ACC112 (cell line): ENCODE results near the gene TUBB2B.
"Not testable (repeated sequence)": the region's sequence is repeated elsewhere in the genome, so short reads cannot be mapped to it uniquely, and the experiment has no call there.

ENCODE experiments used
- H2AFZ ChIP-seq: fragments of 200-600 bp; sonication (generic); one replicate; pipeline ENCODE4 v1.6.0; 2017; ENCODE audit warnings: antibody characterized with exemption, low read length; ENCODE audit not compliant: unreplicated experiment
- H3K27ac ChIP-seq: fragments of 200-600 bp; sonication (generic); 2 replicates; pipeline ENCODE4 v1.5.1; 2014; ENCODE audit warnings: low read depth, mild to moderate bottlenecking, antibody characterized with exemption, low read length, moderate library complexity
- H3K27me3 ChIP-seq: fragments of 200-600 bp; sonication (generic); 2 replicates; pipeline ENCODE4 v1.6.1; 2014; ENCODE audit warnings: mild to moderate bottlenecking, antibody characterized with exemption, low read length, moderate library complexity, mixed read lengths; ENCODE audit not compliant: insufficient read depth
- H3K36me3 ChIP-seq: fragments of 200-600 bp; sonication (generic); 2 replicates; pipeline ENCODE4 v1.6.1; 2016; ENCODE audit warnings: mild to moderate bottlenecking, antibody characterized with exemption, low read length, moderate library complexity, mixed read lengths; ENCODE audit not compliant: insufficient read depth
- H3K4me1 ChIP-seq: fragments of 200-600 bp; sonication (generic); one replicate; pipeline ENCODE4 v1.6.1; 2016; ENCODE audit warnings: low read length, mixed read lengths; ENCODE audit not compliant: insufficient read depth, unreplicated experiment, control insufficient read depth
- H3K4me3 ChIP-seq: fragments of 200-600 bp; sonication (generic); 2 replicates; pipeline ENCODE4 v1.5.1; 2014; ENCODE audit warnings: mild to moderate bottlenecking, low read depth, low read length
- H3K79me2 ChIP-seq: fragments of 200-600 bp; sonication (generic); one replicate; pipeline ENCODE4 v1.6.0; 2016; ENCODE audit warnings: low read length; ENCODE audit not compliant: control insufficient read depth, unreplicated experiment, insufficient read depth

TUBB2B gene

GRCh38 chr6:3188262-3188661, 39.2 kb downstream of the TUBB2B start:
- Histone ChIP-seq H2AFZ (no peak overlapping the region), H3K27me3 (peaks cover 12% of the 10 kb centered on the region), H3K36me3 (no peaks in the 10 kb centered on the region), H3K4me1 (no peaks in the 10 kb centered on the region), H3K27ac (no peak overlapping the region), H3K4me3 (no peak overlapping the region), H3K79me2 (no peaks in the 10 kb centered on the region)

DNA sequence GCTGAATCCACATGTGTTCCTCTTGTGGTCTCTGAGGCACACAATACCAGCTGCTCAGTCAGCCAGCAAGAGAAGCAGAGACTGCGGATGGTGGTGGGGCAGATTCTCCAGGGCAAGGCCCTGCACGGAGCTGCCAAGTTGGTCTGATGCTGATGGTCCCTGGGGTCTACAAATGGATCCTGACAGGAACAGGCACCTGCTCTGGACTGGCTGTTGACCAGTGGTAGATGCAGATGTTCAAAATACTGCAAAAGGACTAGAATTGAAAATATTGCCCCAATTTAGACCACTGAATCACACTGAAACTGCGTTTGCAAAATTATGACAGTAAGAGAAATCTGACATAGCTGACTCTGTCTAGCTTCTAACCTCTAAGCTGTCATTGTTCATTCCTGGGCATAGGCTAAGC, 40.5 kb downstream of the TUBB2B start:
- no peak overlapping the region for H3K4me3 ChIP-seq
- H3K27me3 ChIP-seq = peaks cover 12% of the 10 kb centered on the region
- H3K27ac ChIP-seq = no peak overlapping the region
- H3K36me3 ChIP-seq = no peaks in the 10 kb centered on the region
- no peaks in the 10 kb centered on the region for H3K79me2 ChIP-seq
- no peak overlapping the region for H2AFZ ChIP-seq
- no peaks in the 10 kb centered on the region for H3K4me1 ChIP-seq

DNA sequence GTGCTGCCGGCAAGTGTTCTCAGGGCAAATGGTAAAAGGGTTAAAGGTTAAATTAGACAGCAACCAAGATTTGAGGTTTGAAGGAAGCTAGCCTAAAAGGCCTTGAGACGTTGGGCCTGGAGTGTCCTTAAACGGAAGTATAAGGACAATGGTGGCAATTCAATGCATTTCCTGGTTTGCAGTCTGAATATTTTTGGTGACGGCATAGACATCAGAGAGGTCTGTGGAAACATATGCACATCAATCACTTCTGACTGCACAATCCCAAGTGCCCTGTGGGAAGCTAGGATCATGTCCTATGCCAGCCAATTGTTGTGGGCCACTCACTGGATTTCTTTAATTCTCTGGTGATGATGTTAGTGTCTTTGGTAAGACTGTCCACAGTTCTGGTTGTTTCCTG, 44.4 kb downstream of the TUBB2B start:
- no peak overlapping the region for H3K4me3 ChIP-seq
- H3K79me2 ChIP-seq = no peaks in the 10 kb centered on the region
- H2AFZ ChIP-seq = no peak overlapping the region
- no peak overlapping the region for H3K27ac ChIP-seq
- H3K36me3 ChIP-seq = no peaks in the 10 kb centered on the region
- peaks cover 12% of the 10 kb centered on the region for H3K27me3 ChIP-seq
- H3K4me1 ChIP-seq = no peaks in the 10 kb centered on the region

DNA sequence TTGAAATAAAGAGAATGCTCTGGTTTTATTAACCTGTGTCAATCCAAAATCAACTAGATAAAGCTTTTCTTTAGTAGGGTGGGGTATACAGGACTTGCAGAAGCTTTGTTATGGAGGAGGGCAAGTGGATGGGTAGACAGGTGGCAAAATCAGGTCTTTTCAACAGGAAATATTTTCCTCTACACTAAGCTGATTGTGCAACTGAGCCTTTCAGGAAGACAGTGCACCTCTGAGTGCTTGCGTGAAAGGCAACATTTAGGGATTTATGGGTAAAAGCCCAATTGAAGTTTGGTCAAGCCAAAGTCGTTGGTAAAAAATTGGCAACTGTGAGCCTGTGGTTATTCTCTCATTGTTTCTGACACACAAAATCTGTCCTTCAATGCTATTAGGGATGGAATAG, 46.3 kb downstream of the TUBB2B start:
- Histone ChIP-seq H3K79me2 (no peaks in the 10 kb centered on the region), H3K36me3 (no peaks in the 10 kb centered on the region), H2AFZ (no peak overlapping the region), H3K27ac (no peak overlapping the region), H3K27me3 (peaks cover under 1% of the 10 kb centered on the region), H3K4me1 (peaks cover 3% of the 10 kb centered on the region), H3K4me3 (no peak overlapping the region)

GRCh38 chr6:3179945-3180344, 47.5 kb downstream of the TUBB2B start:
- not testable (repeated sequence) for H3K27me3 ChIP-seq, H2AFZ ChIP-seq, H3K36me3 ChIP-seq, H3K79me2 ChIP-seq, H3K4me3 ChIP-seq, H3K4me1 ChIP-seq, H3K27ac ChIP-seq

DNA sequence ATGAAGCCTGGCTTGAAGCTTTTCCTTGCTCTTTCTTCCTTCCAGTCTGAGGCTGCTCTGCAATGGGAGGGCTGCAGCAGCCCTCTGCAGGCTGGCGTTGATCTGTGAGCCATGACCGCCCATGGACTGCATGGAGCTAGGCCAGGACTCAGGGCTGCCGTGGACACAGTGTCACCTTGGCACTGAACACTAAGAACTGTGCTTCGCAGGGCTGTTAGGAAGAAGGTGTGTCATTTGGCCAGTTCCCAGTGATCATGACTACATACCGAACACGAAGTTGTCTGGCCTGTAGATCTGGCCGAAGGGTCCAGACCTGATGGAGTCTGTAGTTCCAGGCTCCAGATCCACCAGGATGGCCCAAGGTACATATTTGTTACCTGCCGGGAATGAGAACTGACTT, 48.8 kb downstream of the TUBB2B start:
- H3K79me2 ChIP-seq, H3K4me1 ChIP-seq, H3K27me3 ChIP-seq: not testable (repeated sequence)

GRCh38 chr6:3176562-3177355, 50.7 kb downstream of the TUBB2B start:
- Histone ChIP-seq H3K27me3 (no peaks in the 10 kb centered on the region), H3K4me3 (no peak overlapping the region), H3K27ac (no peak overlapping the region), H3K79me2 (no peaks in the 10 kb centered on the region), H3K36me3 (no peaks in the 10 kb centered on the region), H2AFZ (no peak overlapping the region), H3K4me1 (peaks cover 3% of the 10 kb centered on the region)

More for the DNA sequence above, 48.8 kb downstream of the TUBB2B start:
- H3K36me3 ChIP-seq, H3K4me3 ChIP-seq, H2AFZ ChIP-seq, H3K27ac ChIP-seq: not testable (repeated sequence)

DNA sequence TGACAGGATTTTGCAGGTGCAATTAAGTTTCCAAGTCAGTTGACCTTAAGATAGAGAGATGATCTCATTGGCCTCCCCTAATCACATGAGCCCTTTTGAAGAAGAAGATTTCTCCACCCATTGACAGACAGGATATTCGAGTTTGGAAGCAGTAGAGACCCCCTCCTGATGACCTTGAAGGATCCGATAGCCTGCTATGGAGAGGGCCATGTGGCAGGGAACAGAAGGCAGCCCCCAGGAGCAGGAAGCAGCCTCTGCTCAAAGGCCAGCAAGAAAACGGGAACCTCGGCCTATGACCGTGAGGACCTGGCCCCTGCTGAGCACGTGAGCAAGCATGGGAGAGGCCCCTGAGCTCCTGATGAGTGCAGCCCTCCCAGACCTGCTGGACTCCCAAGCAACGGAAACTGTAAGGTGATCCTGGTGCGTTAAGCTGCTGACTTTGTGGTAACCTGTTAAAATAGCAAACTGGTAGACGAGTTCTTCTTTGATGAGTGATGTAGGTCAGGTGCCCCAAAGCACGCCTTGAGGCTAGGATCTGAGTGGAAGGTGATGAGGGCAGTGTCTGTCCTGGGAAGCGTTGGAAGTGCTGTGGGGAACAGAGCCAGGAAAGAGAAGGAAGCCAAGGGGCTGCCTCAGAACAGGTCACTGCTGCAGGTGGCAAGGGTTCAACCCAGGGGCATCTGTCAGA, 51.6 kb downstream of the TUBB2B start:
- H3K4me1 ChIP-seq = peaks cover 3% of the 10 kb centered on the region
- H3K4me3 ChIP-seq = no peak overlapping the region
- H3K27me3 ChIP-seq = no peaks in the 10 kb centered on the region
- no peaks in the 10 kb centered on the region for H3K36me3 ChIP-seq
- no peak overlapping the region for H2AFZ ChIP-seq
- H3K79me2 ChIP-seq = no peaks in the 10 kb centered on the region
- no peak overlapping the region for H3K27ac ChIP-seq
